SK-N-SH treated with all-trans-retinoic acid at 6 μM for 48 hours (cell line): ENCODE measurements around the gene IL17RB.

ENCODE experiments used
- ATAC-seq: fragments of 200-7000 bp; cut with Tn5 transposase; 3 replicates; pipeline ENCODE4 v1.9.1; 2020; ENCODE audit warnings: mild to moderate bottlenecking, moderate library complexity
- BACH2 ChIP-seq: fragments of 250-450 bp; sonication (Bioruptor Pico); IDR thresholded peaks from 2 replicates; pipeline ENCODE4 v1.9.0; 2021; ENCODE audit warnings: mild to moderate bottlenecking, borderline replicate concordance
- CREB5 ChIP-seq: fragments of 250-450 bp; sonication (Bioruptor Pico); IDR thresholded peaks from 2 replicates; pipeline ENCODE4 v1.5.1; 2020; ENCODE audit warnings: low read depth, mild to moderate bottlenecking, moderate library complexity
- CSDC2 ChIP-seq: fragments of 250-450 bp; sonication (Bioruptor Pico); IDR thresholded peaks from 2 replicates; pipeline ENCODE4 v1.5.0; 2020; ENCODE audit warnings: mild to moderate bottlenecking, moderate library complexity
- CSRNP3 ChIP-seq: fragments of 250-450 bp; sonication (Bioruptor Pico); IDR thresholded peaks from 2 replicates; pipeline ENCODE4 v1.5.1; 2021; ENCODE audit warnings: mild to moderate bottlenecking, moderate library complexity
- ESRRG ChIP-seq: fragments of 250-450 bp; sonication (Bioruptor Pico); IDR thresholded peaks from 2 replicates; pipeline ENCODE4 v1.6.1; 2021; ENCODE audit warnings: mild to moderate bottlenecking
- GLIS3 ChIP-seq: fragments of 250-450 bp; sonication (Bioruptor Pico); IDR thresholded peaks from 2 replicates; pipeline ENCODE4 v1.5.0; 2020; ENCODE audit warnings: mild to moderate bottlenecking, moderate library complexity
- ISL1 ChIP-seq: fragments of 250-450 bp; sonication (Bioruptor Pico); IDR thresholded peaks from 2 replicates; pipeline ENCODE4 v2.1.2; 2022; ENCODE audit warnings: mild to moderate bottlenecking, moderate library complexity
- OSR1 ChIP-seq: fragments of 250-450 bp; sonication (Bioruptor Pico); IDR thresholded peaks from 2 replicates; pipeline ENCODE4 v1.8.0; 2022; ENCODE audit warnings: moderate library complexity, mild to moderate bottlenecking, inconsistent platforms
- PATZ1 ChIP-seq: fragments of 250-450 bp; sonication (Bioruptor Pico); IDR thresholded peaks from 2 replicates; pipeline ENCODE4 v1.8.0; 2020; ENCODE audit warnings: mild to moderate bottlenecking, moderate library complexity, borderline replicate concordance
- POU6F1 ChIP-seq: fragments of 250-450 bp; sonication (Bioruptor Pico); IDR thresholded peaks from 2 replicates; pipeline ENCODE4 v1.8.0; 2021; ENCODE audit warnings: low read depth, mild to moderate bottlenecking, moderate library complexity, borderline replicate concordance
- PPARA ChIP-seq: fragments of 250-450 bp; sonication (Bioruptor Pico); IDR thresholded peaks from 2 replicates; pipeline ENCODE4 v1.5.0; 2020; ENCODE audit warnings: mild to moderate bottlenecking, borderline replicate concordance
- SNAI2 ChIP-seq: fragments of 250-450 bp; sonication (Bioruptor Pico); IDR thresholded peaks from 2 replicates; pipeline ENCODE4 v1.5.0; 2020; ENCODE audit warnings: mild to moderate bottlenecking, moderate library complexity
- TCF4 ChIP-seq: fragments of 250-450 bp; sonication (Bioruptor Pico); IDR thresholded peaks from 2 replicates; pipeline ENCODE4 v1.8.0; 2021; ENCODE audit warnings: mild to moderate bottlenecking, moderate library complexity, borderline replicate concordance
- TOX ChIP-seq: fragments of 250-450 bp; sonication (Bioruptor Pico); IDR thresholded peaks from 2 replicates; pipeline ENCODE4 v1.8.0; 2021; ENCODE audit warnings: mild to moderate bottlenecking, moderate library complexity, borderline replicate concordance
- TSHZ2 ChIP-seq: fragments of 250-450 bp; sonication (Bioruptor Pico); IDR thresholded peaks from 2 replicates; pipeline ENCODE4 v1.5.0; 2020; ENCODE audit warnings: mild to moderate bottlenecking, moderate library complexity
- ZC3H10 ChIP-seq: fragments of 250-450 bp; sonication (Bioruptor Pico); IDR thresholded peaks from 2 replicates; pipeline ENCODE4 v1.5.1; 2021; ENCODE audit warnings: mild to moderate bottlenecking, moderate library complexity
- ZFP3 ChIP-seq: fragments of 250-450 bp; sonication (Bioruptor Pico); IDR thresholded peaks from 2 replicates; pipeline ENCODE4 v1.5.0; 2020; ENCODE audit warnings: mild to moderate bottlenecking, moderate library complexity
- ZNF565 ChIP-seq: fragments of 450-650 bp; formaldehyde crosslinking; conservative IDR thresholded peaks from 2 replicates; pipeline ENCODE4 v1.5.0; 2020; ENCODE audit warnings: low read depth, mild to moderate bottlenecking, moderate library complexity
- ZNF70 ChIP-seq: fragments of 450-650 bp; formaldehyde crosslinking; IDR thresholded peaks from 2 replicates; pipeline ENCODE4 v1.5.0; 2020; ENCODE audit warnings: mild to moderate bottlenecking, moderate library complexity
- ZNF8 ChIP-seq: fragments of 450-650 bp; formaldehyde crosslinking; IDR thresholded peaks from 2 replicates; pipeline ENCODE4 v1.5.0; 2020; ENCODE audit warnings: mild to moderate bottlenecking, moderate library complexity

IL17RB gene

GRCh38 chr3:53820756-53821580, 25.4 kb upstream of the IL17RB start:
- ATAC-seq, result no peak

More at GRCh38 chr3:53820756-53821580, 25.4 kb upstream of the IL17RB start:
- TF ChIP-seq BACH2 (CRISPR knock-in tag), result no peak
- no peak for TF ChIP-seq CREB5 (CRISPR knock-in tag)
- TF ChIP-seq ESRRG (CRISPR knock-in tag), result no peak
- no peak for TF ChIP-seq ZNF565 (CRISPR knock-in tag)
- TF ChIP-seq GLIS3 (CRISPR knock-in tag), result no peak
- no peak for TF ChIP-seq PATZ1
- TF ChIP-seq ZC3H10 (CRISPR knock-in tag), result no peak
- TF ChIP-seq CSDC2 (CRISPR knock-in tag), result no peak
- no peak for TF ChIP-seq ZNF8 (CRISPR knock-in tag)
- no peak for TF ChIP-seq SNAI2 (CRISPR knock-in tag)
- no peak for TF ChIP-seq POU6F1 (CRISPR knock-in tag)
- no peak for TF ChIP-seq ISL1
- no peak for TF ChIP-seq TOX (CRISPR knock-in tag)
- no peak for TF ChIP-seq PPARA
- TF ChIP-seq CSRNP3, result no peak
- TF ChIP-seq ZNF70 (CRISPR knock-in tag), result no peak
- TF ChIP-seq OSR1 (CRISPR knock-in tag), result no peak
- TF ChIP-seq TSHZ2, result no peak
- no peak for TF ChIP-seq ZFP3
- TF ChIP-seq TCF4, result no peak
